Cortex of kidney (tissue), 1 donor: ENCODE measurements around the gene ST6GALNAC2.
"Not testable (repeated sequence)": the region's sequence is repeated elsewhere in the genome, so short reads cannot be mapped to it uniquely, and the experiment has no call there.

Experiments
- DNase-seq: peaks from one replicate; lab custom pipeline; 2025; lab: John Stamatoyannopoulos, UW

Gene ST6GALNAC2

DNA sequence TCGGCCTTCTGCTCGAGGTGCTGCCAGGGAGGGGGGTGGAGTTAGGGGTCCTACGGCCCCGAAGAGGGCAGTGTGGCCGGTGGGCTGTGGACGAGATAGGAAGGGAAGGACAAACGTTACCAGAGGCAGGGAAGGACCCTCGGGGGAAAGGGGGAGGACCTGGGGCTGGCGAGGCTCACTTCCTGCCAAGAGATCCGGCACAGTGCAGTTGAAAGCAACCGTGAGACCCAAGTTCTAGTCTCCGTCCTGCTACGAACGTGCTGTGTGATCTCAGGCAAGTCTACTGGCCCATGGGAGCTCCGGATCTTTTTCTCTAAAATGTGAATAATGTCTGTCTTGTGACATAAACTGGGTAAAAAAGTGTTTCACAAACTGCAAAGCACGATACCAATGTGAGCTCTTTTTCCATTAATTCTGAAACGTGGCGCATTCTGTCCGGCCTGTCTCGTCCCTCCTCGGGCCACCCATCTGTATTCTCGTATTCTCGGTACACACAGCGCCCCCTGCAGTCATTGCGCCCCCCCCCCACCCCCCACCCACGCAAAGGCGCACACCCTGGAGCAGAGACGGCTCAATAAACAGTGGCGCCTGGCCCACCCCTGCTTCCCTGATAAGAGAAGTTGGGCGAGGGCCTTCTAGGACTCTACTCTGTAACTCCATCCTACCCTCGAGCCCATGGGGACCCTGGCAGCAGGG, 57.0 kb downstream of the ST6GALNAC2 start:
- no peak for DNase-seq

DNA sequence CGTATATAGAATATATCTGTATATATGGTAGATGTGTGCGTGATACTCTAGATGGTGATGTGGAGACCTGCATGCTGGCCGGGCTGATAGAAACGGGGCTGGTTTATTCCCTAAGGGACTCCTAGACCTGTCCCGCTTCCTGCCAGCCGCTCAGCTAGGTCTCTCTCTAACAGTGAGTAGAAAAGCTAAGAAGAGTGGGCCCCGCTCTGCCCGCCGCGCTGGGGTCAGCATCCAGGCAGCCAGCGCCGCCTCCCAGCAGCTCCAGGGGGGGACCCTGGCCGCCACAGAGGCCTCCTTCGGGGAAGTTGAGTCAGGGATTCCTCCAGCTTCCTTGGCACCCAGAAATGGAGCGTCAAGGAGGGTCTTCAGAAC, 57.5 kb downstream of the ST6GALNAC2 start:
- DNase-seq, result no peak

DNA sequence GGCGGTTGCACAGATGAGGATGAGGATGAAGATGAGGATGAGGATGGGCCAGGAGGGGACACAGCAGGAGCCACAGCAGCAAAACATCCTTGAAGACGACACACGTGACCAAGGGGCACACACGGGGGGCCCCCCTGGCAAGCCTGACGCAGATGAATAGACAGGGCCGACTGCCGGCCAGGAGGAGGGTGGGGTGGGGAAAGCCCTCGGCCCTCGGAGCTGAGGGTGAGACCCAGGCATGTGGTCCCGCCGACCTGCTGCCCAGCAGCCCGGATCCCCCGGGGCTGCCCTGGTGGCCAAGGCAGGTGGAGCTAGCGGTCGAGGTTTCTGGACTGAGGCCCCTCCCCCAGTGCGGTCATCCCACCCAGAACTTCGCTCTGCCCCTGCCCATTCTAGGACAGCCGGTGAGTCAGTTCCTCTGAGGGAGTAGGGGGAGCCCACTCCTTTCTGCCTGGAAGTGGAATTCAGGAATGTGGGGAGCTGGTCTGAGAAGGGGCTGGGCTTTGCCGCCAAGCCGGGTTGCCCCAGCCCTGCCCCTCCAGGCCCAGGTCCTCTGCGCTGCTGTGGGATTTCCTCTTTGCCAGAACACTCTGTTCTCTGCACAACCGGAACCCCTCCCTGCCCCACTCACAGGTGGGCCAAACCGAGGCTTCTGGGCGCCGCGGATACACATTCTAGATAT, 58.1 kb downstream of the ST6GALNAC2 start:
- DNase-seq, result no peak

DNA sequence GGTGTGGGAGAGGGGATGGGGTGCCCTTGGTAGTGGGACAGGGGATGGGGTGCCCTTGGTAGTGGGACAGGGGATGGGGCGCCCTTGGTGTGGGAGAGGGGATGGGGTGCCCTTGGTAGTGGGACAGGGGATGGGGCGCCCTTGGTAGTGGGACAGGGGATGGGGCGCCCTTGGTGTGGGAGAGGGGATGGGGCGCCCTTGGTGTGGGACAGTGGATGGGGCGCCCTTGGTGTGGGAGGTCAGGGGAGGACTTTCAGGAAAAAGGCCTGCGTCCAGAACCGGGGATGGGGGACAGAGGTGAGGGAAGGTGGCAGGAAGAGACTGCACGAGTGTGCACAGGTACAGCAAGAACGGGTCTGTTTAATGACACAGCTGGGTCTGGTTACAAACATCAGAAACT, 58.6 kb downstream of the ST6GALNAC2 start:
- DNase-seq, result not testable (repeated sequence)

GRCh38 chr17:76525513-76525833, 60.2 kb downstream of the ST6GALNAC2 start:
- not testable (repeated sequence) for DNase-seq

- no peak for DNase-seq
Observed at GRCh38 chr17:76524598-76525512, 60.8 kb downstream of the ST6GALNAC2 start.

GRCh38 chr17:76523084-76524037, 62.3 kb downstream of the ST6GALNAC2 start:
- DNase-seq, result no peak

DNA sequence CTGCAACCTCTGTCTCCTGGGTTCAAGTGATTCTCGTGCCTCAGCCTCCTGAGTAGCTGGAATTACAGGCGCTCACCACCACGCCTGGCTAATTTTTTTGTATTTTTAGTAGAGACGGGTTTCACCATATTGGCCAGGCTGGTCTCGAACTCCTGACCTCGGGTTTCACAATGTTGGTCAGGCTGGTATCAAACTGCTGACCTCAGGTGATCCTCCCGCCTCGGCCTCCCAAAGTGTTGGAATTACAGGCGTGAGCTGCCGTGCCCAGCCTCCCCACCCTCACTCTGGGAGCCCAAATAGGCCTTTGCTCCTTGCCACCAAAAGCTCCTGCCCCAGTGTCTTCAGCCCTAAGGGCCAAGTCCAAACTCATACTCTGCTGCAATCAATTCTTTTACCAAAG, 64.0 kb downstream of the ST6GALNAC2 start:
- not testable (repeated sequence) for DNase-seq

DNA sequence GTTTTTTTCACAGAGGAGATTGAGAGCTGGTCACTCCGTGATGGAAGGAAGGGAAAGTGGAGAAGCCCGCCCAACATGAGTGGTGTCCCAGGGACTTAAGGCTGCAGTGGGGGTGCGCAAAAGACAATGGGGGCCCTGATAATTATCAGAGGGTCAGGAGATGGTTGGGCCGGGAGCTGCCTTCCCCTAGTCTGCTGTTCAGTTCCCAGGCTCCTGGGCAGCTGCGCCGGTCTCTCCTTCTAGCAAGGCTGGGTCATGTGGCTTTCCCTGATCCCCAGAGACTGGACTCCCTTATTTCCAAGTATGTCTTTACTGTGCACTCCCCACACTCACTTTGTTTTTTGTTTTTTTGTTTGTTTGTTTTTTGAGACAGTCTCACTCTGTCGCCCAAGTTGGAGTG, 64.4 kb downstream of the ST6GALNAC2 start:
- no peak for DNase-seq

- DNase-seq, result no peak
Observed at GRCh38 chr17:76519048-76519966, 66.4 kb downstream of the ST6GALNAC2 start.

DNA sequence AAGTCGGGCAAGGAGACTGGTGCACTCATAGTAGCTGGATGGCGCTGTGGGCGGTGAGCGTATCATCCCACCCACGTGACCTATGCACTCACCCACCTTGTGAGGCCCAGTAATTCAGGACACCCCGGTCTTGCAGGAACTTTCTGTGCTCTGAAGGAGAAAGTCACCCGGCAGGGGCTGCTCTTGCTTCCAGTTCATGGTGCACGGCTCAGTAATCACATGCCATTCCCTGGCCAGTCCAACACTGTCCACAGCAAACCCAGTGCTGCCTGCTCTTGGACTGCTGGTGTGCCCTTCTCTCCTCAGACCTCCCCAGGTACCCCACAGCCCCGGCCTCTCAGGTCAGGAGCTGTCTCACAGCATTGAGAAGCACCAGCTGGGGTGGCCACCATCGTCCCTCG, 68.0 kb downstream of the ST6GALNAC2 start:
- DNase-seq, result no peak
